Measurements from ENCODE around the gene STX8. TPM values are rescaled to one million over a fixed set of nuclear protein-coding genes. Genes with fewer than 3 reads are reported as not detected.

STX8 gene
- polyA plus RNA-seq, 1 experiment, result 103 TPM

- no peak overlapping the region for H3K27ac ChIP-seq (ENCODE audit: low read depth, low read length)
- no peak overlapping the region for H3K4me3 ChIP-seq (ENCODE audit: low read depth, low read length)
- no peaks in the 10 kb centered on the region for H3K27me3 ChIP-seq (ENCODE audit: control insufficient read depth, insufficient read depth, low read length)
- no peak for TF ChIP-seq CTCF (IDR thresholded peaks at IDR 0.05; ENCODE audit: low read depth, low read length)
- no peaks in the 10 kb centered on the region for H3K9me3 ChIP-seq (ENCODE audit: control insufficient read depth, insufficient read depth, low read length)
- ChIA-PET CTCF (no interaction called here), POLR2A (no interaction called here)
- no peak for DNase-seq (ENCODE audit: low read depth, low spot score)
These were observed 304.7 kb downstream of the STX8 start for GRCh38 chr17:9270921-9271320.

- TF ChIP-seq CTCF (IDR thresholded peaks at IDR 0.05; ENCODE audit: low read depth, low read length), result no peak
- POLR2A ChIA-PET, result no interaction called here
- Histone ChIP-seq H3K9me3 (ENCODE audit: control insufficient read depth, insufficient read depth, low read length) (no peaks in the 10 kb centered on the region), H3K4me3 (ENCODE audit: low read depth, low read length) (no peak overlapping the region), H3K27ac (ENCODE audit: low read depth, low read length) (no peak overlapping the region), H3K27me3 (ENCODE audit: control insufficient read depth, insufficient read depth, low read length) (no peaks in the 10 kb centered on the region)
- DNase-seq (ENCODE audit: low read depth, low spot score), result no peak
- CTCF ChIA-PET, result no interaction called here
These were observed 306.1 kb downstream of the STX8 start for GRCh38 chr17:9269350-9270035.

- no peak for DNase-seq (ENCODE audit: low read depth, low spot score)
- Histone ChIP-seq H3K9me3 (ENCODE audit: control insufficient read depth, insufficient read depth, low read length) (no peaks in the 10 kb centered on the region; the same call in 1 of the 2 replicates), H3K27ac (ENCODE audit: low read depth, low read length) (no peak overlapping the region), H3K27me3 (ENCODE audit: control insufficient read depth, insufficient read depth, low read length) (no peaks in the 10 kb centered on the region), H3K4me3 (ENCODE audit: low read depth, low read length) (no peak overlapping the region)
- no peak for TF ChIP-seq CTCF (IDR thresholded peaks at IDR 0.05; ENCODE audit: low read depth, low read length)
- ChIA-PET CTCF (interaction anchor here (1.3 kb wide), 1 partner anchor 12 kb away, joined by 5 read pairs; no protein-coding TSS in a partner anchor), POLR2A (no interaction called here)
These were observed 307.1 kb downstream of the STX8 start for GRCh38 chr17:9268546-9268945.

- CTCF ChIA-PET, result no interaction called here
- no peak for DNase-seq (ENCODE audit: low read depth, low spot score)
- TF ChIP-seq CTCF (IDR thresholded peaks at IDR 0.05; ENCODE audit: low read depth, low read length), result no peak
- Histone ChIP-seq H3K27me3 (ENCODE audit: control insufficient read depth, insufficient read depth, low read length) (no peaks in the 10 kb centered on the region), H3K9me3 (ENCODE audit: control insufficient read depth, insufficient read depth, low read length) (no peaks in the 10 kb centered on the region; the same call in 1 of the 2 replicates), H3K4me3 (ENCODE audit: low read depth, low read length) (no peak overlapping the region), H3K27ac (ENCODE audit: low read depth, low read length) (no peak overlapping the region)
- POLR2A ChIA-PET, result no interaction called here
These were observed 308.9 kb downstream of the STX8 start for GRCh38 chr17:9266697-9267117.

GRCh38 chr17:9266031-9266680 is 309.5 kb downstream of the STX8 start:
- H3K4me3 ChIP-seq (ENCODE audit: low read depth, low read length), result no peak overlapping the region
- ChIA-PET CTCF (no interaction called here), POLR2A (no interaction called here)
- H3K27me3 ChIP-seq (ENCODE audit: control insufficient read depth, insufficient read depth, low read length), result no peaks in the 10 kb centered on the region
- H3K9me3 ChIP-seq (ENCODE audit: control insufficient read depth, insufficient read depth, low read length), result no peaks in the 10 kb centered on the region; the same call in 1 of the 2 replicates
- TF ChIP-seq CTCF (IDR thresholded peaks at IDR 0.05; ENCODE audit: low read depth, low read length), result no peak
- DNase-seq (ENCODE audit: low read depth, low spot score), result no peak
- H3K27ac ChIP-seq (ENCODE audit: low read depth, low read length), result no peak overlapping the region
